K562 (cell line): ENCODE results near the gene ZDHHC18. TPM values are rescaled to one million over a fixed set of nuclear protein-coding genes. Genes with fewer than 3 reads are reported as not detected.

Experiments used
- GATA2 ChIP-seq: sonication (generic); formaldehyde crosslinking; IDR thresholded peaks from 2 replicates; pipeline ENCODE4 v1.4.0; 2020; ENCODE audit warnings: mild to moderate bottlenecking, missing genetic modification reagents
- GTF2A2 ChIP-seq: IDR thresholded peaks from 2 replicates; pipeline ENCODE4 v1.6.1; 2016; ENCODE audit warnings: mild to moderate bottlenecking, missing genetic modification characterization, missing compliant biosample characterization
- MAFK ChIP-seq: IDR thresholded peaks from 2 replicates; pipeline ENCODE4 v1.6.1; 2011; ENCODE audit warnings: low read length, improper control_type of control experiment
- NR3C1 ChIP-seq: sonication (generic); formaldehyde crosslinking; IDR thresholded peaks from 2 replicates; pipeline ENCODE4 v1.8.1; 2022; ENCODE audit warnings: missing genetic modification reagents
- PCBP2 ChIP-seq: fragments of 200-400 bp; formaldehyde crosslinking; IDR thresholded peaks from 2 replicates; pipeline ENCODE4 v1.6.1; 2018; ENCODE audit warnings: low read length, low read depth, mild to moderate bottlenecking, moderate library complexity; ENCODE audit not compliant: poor library complexity, severe bottlenecking
- RBFOX2 ChIP-seq: fragments of 200-400 bp; formaldehyde crosslinking; IDR thresholded peaks from 2 replicates; pipeline ENCODE4 v1.6.1; 2017; ENCODE audit warnings: low read depth, mild to moderate bottlenecking, low read length, moderate library complexity
- RUNX1 ChIP-seq: sonication (generic); IDR thresholded peaks from 2 replicates; pipeline ENCODE4 v1.6.1; 2016; ENCODE audit warnings: antibody characterized with exemption, low read depth
- SMARCA4 ChIP-seq: fragments of 450-650 bp; IDR thresholded peaks from 2 replicates; pipeline ENCODE4 v1.6.1; 2016
- ZNF232 ChIP-seq: sonication (generic); formaldehyde crosslinking; IDR thresholded peaks from 2 replicates; pipeline ENCODE4 v1.8.0; 2022; ENCODE audit warnings: mild to moderate bottlenecking, missing genetic modification reagents
- ZNF41 ChIP-seq: fragments of 250-450 bp; sonication (Bioruptor Pico); conservative IDR thresholded peaks from 2 replicates; pipeline ENCODE4 v1.4.0; 2020; ENCODE audit warnings: mild to moderate bottlenecking
- ZNF551 ChIP-seq: fragments of 250-450 bp; sonication (Bioruptor Pico); IDR thresholded peaks from 2 replicates; pipeline ENCODE4 v1.5.0; 2021; ENCODE audit warnings: mild to moderate bottlenecking, moderate library complexity
- ZNF584 ChIP-seq: fragments of 200-800 bp; sonication (Bioruptor generic); IDR thresholded peaks from 2 replicates; pipeline ENCODE4 v1.6.1; 2016; ENCODE audit warnings: low read depth, mild to moderate bottlenecking, missing genetic modification characterization, missing compliant biosample characterization
- ZNF780A ChIP-seq: fragments of 250-450 bp; sonication (Bioruptor Pico); IDR thresholded peaks from 2 replicates; pipeline ENCODE4 v1.5.0; 2021; ENCODE audit warnings: mild to moderate bottlenecking
- polyA plus RNA-seq, 8 experiments: library from polyadenylated mRNA; depleted of rRNA in 4 of 8; stranded (reverse) in 5 of 8; unstranded in 3 of 8; fragments of >200 nt; fragmentation: Nextera tagmentation in 2 of 8; fragmentation: Illumina TruSeq in 1 of 8; extraction: Ambion mirVana in 2 of 8; extraction: Trizol in 1 of 8; gene quantifications; 2 replicates each; pipeline versions ENCODE4 v1.2.1 to v1.2.3, GENCODE V29; 2011 to 2014; ENCODE audit warnings: inconsistent platforms in 1 of 8, missing spikeins in 1 of 8
- total RNA-seq, 7 experiments: library from RNA; depleted of rRNA in 6 of 7; stranded (reverse); fragments of >200 nt in 6 of 7; fragmentation: Illumina TruSeq in 2 of 7; extraction: Trizol in 2 of 7; gene quantifications; 2 replicates each; pipeline versions ENCODE4 v1.2.1 to v1.2.3, GENCODE V29; 2011 to 2021; ENCODE audit warnings: low replicate concordance in 1 of 7
- TF ChIP-seq, protein P1 (sequence below): sonication (generic); formaldehyde crosslinking; IDR thresholded peaks from 2 replicates; pipeline ENCODE4 v1.4.0; 2020; ENCODE audit warnings: mild to moderate bottlenecking, missing genetic modification reagents
- TF ChIP-seq, protein P2 (sequence below): sonication (generic); formaldehyde crosslinking; IDR thresholded peaks from 2 replicates; pipeline ENCODE4 v1.8.0; 2022; ENCODE audit warnings: missing genetic modification reagents, mild to moderate bottlenecking, borderline replicate concordance
- TF ChIP-seq, protein P3 (sequence below): fragments of 250-450 bp; sonication (Bioruptor Pico); IDR thresholded peaks from 2 replicates; pipeline ENCODE4 v1.4.0; 2020; ENCODE audit warnings: borderline replicate concordance
- TF ChIP-seq, protein P4 (sequence below): fragments of 450-650 bp; IDR thresholded peaks from 2 replicates; pipeline ENCODE4 v1.6.1; 2016; ENCODE audit warnings: mild to moderate bottlenecking

Gene ZDHHC18
- total and polyA plus RNA-seq, 9 of the 15 experiments (the other 6 are each of a cell fraction or from before 2014, with no cell fraction given): 0.42 to 35.6 (median 15.8) TPM

DNA sequence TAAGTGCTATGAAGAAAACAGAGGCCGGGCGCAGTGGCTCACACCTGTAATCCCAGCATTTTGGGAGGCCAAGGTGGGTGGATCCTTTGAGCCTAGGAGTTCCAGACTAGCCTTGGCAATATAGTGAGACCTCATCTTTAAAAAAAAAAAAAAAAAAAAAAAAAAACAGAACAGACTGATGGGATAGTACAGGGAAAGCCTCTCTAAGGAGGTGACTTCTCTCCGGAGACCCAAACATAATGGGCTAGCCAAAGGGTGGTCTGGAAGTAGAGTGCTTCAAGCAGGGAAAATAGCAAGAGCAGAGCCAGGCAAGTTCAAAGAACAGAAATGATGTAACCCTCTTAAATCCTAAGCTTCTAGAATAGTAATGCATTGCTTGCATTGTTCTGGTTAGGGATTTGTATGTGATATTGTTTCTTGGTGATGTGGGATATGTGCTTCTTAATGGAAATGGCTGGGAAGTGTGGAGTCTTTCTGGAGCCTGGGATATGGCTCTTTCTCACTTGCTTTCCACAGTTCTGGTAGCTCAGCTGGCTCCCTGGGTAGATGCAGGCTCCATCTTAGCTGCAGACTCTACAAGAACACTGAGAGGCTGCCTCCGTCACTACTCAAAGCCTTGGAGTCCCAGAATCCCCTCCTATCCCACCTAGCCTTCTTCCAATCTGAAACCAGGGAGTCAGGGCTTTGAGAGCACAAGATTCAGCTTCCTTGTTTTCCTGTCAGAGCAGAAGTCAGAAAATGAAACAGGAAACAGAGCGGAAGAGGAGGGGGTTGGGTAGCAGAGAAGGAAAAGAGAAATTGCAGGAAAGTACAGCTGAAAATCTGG, 40.7 kb upstream of the ZDHHC18 start (continued):
- TF ChIP-seq, protein P1, sequence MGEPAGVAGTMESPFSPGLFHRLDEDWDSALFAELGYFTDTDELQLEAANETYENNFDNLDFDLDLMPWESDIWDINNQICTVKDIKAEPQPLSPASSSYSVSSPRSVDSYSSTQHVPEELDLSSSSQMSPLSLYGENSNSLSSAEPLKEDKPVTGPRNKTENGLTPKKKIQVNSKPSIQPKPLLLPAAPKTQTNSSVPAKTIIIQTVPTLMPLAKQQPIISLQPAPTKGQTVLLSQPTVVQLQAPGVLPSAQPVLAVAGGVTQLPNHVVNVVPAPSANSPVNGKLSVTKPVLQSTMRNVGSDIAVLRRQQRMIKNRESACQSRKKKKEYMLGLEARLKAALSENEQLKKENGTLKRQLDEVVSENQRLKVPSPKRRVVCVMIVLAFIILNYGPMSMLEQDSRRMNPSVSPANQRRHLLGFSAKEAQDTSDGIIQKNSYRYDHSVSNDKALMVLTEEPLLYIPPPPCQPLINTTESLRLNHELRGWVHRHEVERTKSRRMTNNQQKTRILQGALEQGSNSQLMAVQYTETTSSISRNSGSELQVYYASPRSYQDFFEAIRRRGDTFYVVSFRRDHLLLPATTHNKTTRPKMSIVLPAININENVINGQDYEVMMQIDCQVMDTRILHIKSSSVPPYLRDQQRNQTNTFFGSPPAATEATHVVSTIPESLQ (CRISPR knock-in tag): no peak
- TF ChIP-seq, protein P2, sequence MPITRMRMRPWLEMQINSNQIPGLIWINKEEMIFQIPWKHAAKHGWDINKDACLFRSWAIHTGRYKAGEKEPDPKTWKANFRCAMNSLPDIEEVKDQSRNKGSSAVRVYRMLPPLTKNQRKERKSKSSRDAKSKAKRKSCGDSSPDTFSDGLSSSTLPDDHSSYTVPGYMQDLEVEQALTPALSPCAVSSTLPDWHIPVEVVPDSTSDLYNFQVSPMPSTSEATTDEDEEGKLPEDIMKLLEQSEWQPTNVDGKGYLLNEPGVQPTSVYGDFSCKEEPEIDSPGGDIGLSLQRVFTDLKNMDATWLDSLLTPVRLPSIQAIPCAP (CRISPR knock-in tag): no peak
- no peak for TF ChIP-seq ZNF551 (CRISPR knock-in tag)
- no peak for TF ChIP-seq NR3C1
- TF ChIP-seq, protein P3, sequence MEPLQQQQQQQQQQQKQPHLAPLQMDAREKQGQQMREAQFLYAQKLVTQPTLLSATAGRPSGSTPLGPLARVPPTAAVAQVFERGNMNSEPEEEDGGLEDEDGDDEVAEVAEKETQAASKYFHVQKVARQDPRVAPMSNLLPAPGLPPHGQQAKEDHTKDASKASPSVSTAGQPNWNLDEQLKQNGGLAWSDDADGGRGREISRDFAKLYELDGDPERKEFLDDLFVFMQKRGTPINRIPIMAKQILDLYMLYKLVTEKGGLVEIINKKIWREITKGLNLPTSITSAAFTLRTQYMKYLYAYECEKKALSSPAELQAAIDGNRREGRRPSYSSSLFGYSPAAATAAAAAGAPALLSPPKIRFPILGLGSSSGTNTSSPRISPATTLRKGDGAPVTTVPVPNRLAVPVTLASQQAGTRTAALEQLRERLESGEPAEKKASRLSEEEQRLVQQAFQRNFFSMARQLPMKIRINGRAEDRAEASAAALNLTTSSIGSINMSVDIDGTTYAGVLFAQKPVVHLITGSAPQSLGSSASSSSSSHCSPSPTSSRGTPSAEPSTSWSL (CRISPR knock-in tag): no peak
- no peak for TF ChIP-seq PCBP2
- peak; percentile 52; the same call in 1 of the 2 replicates for TF ChIP-seq ZNF584 (CRISPR knock-in tag)
- no peak for TF ChIP-seq RBFOX2
- TF ChIP-seq GTF2A2 (tag): no peak
- TF ChIP-seq MAFK: no peak
- 0 out of 2 replicates have a peak, but pooled peaks have one; percentile 35 for TF ChIP-seq RUNX1
- TF ChIP-seq SMARCA4: no peak
- TF ChIP-seq ZNF41: no peak
- TF ChIP-seq GATA2: no peak
- TF ChIP-seq ZNF232: no peak
- TF ChIP-seq, protein P4, sequence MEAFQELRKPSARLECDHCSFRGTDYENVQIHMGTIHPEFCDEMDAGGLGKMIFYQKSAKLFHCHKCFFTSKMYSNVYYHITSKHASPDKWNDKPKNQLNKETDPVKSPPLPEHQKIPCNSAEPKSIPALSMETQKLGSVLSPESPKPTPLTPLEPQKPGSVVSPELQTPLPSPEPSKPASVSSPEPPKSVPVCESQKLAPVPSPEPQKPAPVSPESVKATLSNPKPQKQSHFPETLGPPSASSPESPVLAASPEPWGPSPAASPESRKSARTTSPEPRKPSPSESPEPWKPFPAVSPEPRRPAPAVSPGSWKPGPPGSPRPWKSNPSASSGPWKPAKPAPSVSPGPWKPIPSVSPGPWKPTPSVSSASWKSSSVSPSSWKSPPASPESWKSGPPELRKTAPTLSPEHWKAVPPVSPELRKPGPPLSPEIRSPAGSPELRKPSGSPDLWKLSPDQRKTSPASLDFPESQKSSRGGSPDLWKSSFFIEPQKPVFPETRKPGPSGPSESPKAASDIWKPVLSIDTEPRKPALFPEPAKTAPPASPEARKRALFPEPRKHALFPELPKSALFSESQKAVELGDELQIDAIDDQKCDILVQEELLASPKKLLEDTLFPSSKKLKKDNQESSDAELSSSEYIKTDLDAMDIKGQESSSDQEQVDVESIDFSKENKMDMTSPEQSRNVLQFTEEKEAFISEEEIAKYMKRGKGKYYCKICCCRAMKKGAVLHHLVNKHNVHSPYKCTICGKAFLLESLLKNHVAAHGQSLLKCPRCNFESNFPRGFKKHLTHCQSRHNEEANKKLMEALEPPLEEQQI: no peak
- no peak for TF ChIP-seq ZNF780A (CRISPR knock-in tag)
